Lung (tissue), 12 donors: ENCODE measurements around the gene EDARADD. TPM values are rescaled to one million over a fixed set of nuclear protein-coding genes. Genes with fewer than 3 reads are reported as not detected.
"Not testable (repeated sequence)": the region's sequence is repeated elsewhere in the genome, so short reads cannot be mapped to it uniquely, and the experiment has no call there.

Experiments
- ATAC-seq: fragments of 200-7000 bp; cut with Tn5 transposase; one replicate; pipeline ENCODE4 v1.9.1; 2020; ENCODE audit warnings: moderate number of reproducible peaks; ENCODE audit not compliant: insufficient read depth, low FRiP score
- DNase-seq, 3 donors: peaks; one replicate each; pipeline ENCODE4 v3.0.0-alpha.2; 2013 to 2017
- H3K27ac ChIP-seq, 2 donors: one replicate each; pipeline ENCODE4 v1.5.1; 2013; ENCODE audit warnings: mild to moderate bottlenecking in 2 of 2, moderate library complexity in 2 of 2, control low read depth in 1 of 2, inconsistent platforms in 1 of 2, low read depth in 1 of 2, low read length in 1 of 2
- H3K27me3 ChIP-seq, 3 donors: one replicate each; pipeline ENCODE4 v1.5.1; 2013; ENCODE audit warnings: low read length in 2 of 3; ENCODE audit not compliant: control insufficient read depth in 3 of 3, insufficient read depth in 3 of 3
- H3K36me3 ChIP-seq, 4 donors: one replicate each; pipeline ENCODE4 v1.5.1; 2013; ENCODE audit warnings: low read length in 4 of 4, mild to moderate bottlenecking in 1 of 4, moderate library complexity in 1 of 4; ENCODE audit not compliant: control insufficient read depth in 4 of 4, insufficient read depth in 4 of 4
- H3K4me1 ChIP-seq, 5 donors: one replicate each; pipeline ENCODE4 v1.5.1; 2013; ENCODE audit warnings: low read length in 5 of 5, mild to moderate bottlenecking in 2 of 5, moderate library complexity in 1 of 5; ENCODE audit not compliant: control insufficient read depth in 5 of 5, insufficient read depth in 5 of 5
- H3K4me3 ChIP-seq: one replicate; pipeline ENCODE4 v1.5.1; 2013; ENCODE audit warnings: mild to moderate bottlenecking, control low read depth, moderate library complexity
- H3K9ac ChIP-seq, 2 donors: one replicate each; pipeline ENCODE4 v1.5.1; 2013; ENCODE audit warnings: low read length in 2 of 2, control low read depth in 1 of 2; ENCODE audit not compliant: insufficient read depth in 1 of 2
- H3K9me3 ChIP-seq, 4 donors: one replicate each; pipeline ENCODE4 v1.5.1; 2013; ENCODE audit warnings: low read length in 3 of 4, mild to moderate bottlenecking in 1 of 4, moderate library complexity in 1 of 4; ENCODE audit not compliant: control insufficient read depth in 4 of 4, insufficient read depth in 3 of 4
- WGBS, 2 donors: extraction: QIAGEN DNeasy Blood & Tissue Kit; methylation state at CpG; one replicate each; pipeline ENCODE4 v1.1.7; 2013; 5-methylcytosine and 5-hydroxymethylcytosine counted together
- polyA plus RNA-seq, 2 donors: library from polyadenylated mRNA; stranded (reverse); fragments of 200-250 nt; gene quantifications; one replicate each; pipeline ENCODE4 v1.2.1, GENCODE V29; 2013
- total RNA-seq, 2 donors: library from RNA; depleted of rRNA in 1 of 2; stranded (reverse); fragments of >200 nt in 1 of 2; gene quantifications; one replicate each; pipeline ENCODE4 v1.2.1, GENCODE V29; 2014 to 2021
- TF ChIP-seq, protein P1 (sequence below): IDR thresholded peaks from 2 replicates; pipeline ENCODE4 v1.5.1; 2012; ENCODE audit warnings: mild to moderate bottlenecking; ENCODE audit errors: control extremely low read depth, extremely low read depth
- donor health status: control.
- donor health status: control.
- donor health status: Bipolar disorder and iron deficiency.
- donor health status: healthy.
- donor health status: DM: yes; HTN: yes; CAD: no.

The EDARADD gene
- total and polyA plus RNA-seq, 4 donors = 0.37 to 2.3 (median 1.1) TPM

GRCh38 chr1:236363237-236363636, 30.8 kb upstream of the EDARADD start:
- Histone ChIP-seq H3K9ac (no peak overlapping the region), H3K4me3 (no peak overlapping the region), H3K9me3 (no peaks in the 10 kb centered on the region), H3K27me3 (no peaks in the 10 kb centered on the region), H3K4me1 (no peaks in the 10 kb centered on the region), H3K27ac (no peak overlapping the region), H3K36me3 (no peaks in the 10 kb centered on the region)
- 87 to 98% methylated on average over 5 of the region's 5 CpGs for WGBS, 2 donors
- TF ChIP-seq, protein P1, sequence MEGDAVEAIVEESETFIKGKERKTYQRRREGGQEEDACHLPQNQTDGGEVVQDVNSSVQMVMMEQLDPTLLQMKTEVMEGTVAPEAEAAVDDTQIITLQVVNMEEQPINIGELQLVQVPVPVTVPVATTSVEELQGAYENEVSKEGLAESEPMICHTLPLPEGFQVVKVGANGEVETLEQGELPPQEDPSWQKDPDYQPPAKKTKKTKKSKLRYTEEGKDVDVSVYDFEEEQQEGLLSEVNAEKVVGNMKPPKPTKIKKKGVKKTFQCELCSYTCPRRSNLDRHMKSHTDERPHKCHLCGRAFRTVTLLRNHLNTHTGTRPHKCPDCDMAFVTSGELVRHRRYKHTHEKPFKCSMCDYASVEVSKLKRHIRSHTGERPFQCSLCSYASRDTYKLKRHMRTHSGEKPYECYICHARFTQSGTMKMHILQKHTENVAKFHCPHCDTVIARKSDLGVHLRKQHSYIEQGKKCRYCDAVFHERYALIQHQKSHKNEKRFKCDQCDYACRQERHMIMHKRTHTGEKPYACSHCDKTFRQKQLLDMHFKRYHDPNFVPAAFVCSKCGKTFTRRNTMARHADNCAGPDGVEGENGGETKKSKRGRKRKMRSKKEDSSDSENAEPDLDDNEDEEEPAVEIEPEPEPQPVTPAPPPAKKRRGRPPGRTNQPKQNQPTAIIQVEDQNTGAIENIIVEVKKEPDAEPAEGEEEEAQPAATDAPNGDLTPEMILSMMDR = no peak
- DNase-seq (no peak), ATAC-seq (no peak)

DNA sequence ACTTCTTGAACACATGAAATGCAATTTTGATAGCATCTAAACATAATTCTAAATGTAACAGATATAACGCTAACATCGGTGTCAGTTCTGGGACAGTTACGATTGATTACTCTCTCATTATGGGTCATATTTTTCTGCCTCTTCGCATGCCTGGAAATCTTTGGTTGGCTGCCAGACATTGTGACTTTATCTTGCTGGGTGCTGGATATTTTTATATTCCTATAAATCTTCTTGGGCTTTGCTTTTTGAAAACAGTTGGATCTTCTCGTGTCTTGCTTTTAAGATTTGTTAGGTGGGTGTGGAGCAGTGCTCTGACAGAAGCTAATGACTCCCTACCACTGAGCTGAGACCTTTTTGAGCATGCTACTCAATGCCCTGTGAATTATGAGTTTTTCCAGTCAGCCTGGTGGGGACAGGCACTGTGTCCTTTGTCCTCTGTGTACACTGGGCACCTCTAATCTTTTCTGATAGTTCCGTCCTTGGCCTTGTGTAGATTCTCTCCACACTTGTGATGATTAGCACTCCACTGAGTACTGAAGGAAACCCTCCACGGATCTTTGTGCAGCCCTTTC, 28.0 kb upstream of the EDARADD start:
- no peak overlapping the region for H3K4me3 ChIP-seq
- no peak overlapping the region for H3K27ac ChIP-seq
- TF ChIP-seq, protein P1 = no peak
- no peaks in the 10 kb centered on the region for H3K27me3 ChIP-seq
- H3K36me3 ChIP-seq = no peaks in the 10 kb centered on the region
- H3K9me3 ChIP-seq = peaks cover 0 to 2% (median 0%) of the 10 kb centered on the region in 4 donors
- ATAC-seq (no peak), DNase-seq (no peak)
- H3K9ac ChIP-seq = no peak overlapping the region
- 53 to 67% methylated on average over 7 of the region's 7 CpGs for WGBS, 2 donors
- no peaks in the 10 kb centered on the region for H3K4me1 ChIP-seq

DNA sequence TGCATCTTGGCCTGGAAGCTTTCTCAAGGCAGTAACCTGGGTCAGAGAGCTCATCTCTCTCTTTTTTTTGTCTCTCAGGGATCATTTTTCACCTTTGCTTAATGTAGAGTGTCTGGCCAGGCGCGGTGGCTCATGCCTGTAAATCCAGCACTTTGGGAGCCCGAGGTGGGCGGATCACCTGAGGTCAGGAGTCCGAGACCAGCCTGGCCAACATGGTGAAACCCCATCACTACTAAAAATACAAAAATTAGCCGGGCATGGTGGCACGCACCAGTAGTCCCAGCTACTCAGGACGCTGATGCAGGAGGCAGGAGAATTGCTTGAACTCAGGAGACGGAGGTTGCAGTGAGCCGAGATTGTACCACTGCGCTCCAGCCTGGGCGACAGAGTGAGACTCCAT, 27.4 kb upstream of the EDARADD start:
- not testable (repeated sequence) for DNase-seq, H3K36me3 ChIP-seq, H3K27ac ChIP-seq, H3K9ac ChIP-seq, H3K4me1 ChIP-seq, H3K27me3 ChIP-seq, H3K4me3 ChIP-seq, ATAC-seq, H3K9me3 ChIP-seq
- 82 to 96% methylated on average over 12 of the region's 12 CpGs for WGBS, 2 donors

- Histone ChIP-seq H3K27me3 (no peaks in the 10 kb centered on the region), H3K9ac (no peak overlapping the region), H3K27ac (no peak overlapping the region), H3K4me3 (no peak overlapping the region), H3K36me3 (no peaks in the 10 kb centered on the region), H3K9me3 (peaks cover 0 to 5% (median under 1%) of the 10 kb centered on the region in 4 donors), H3K4me1 (no peaks in the 10 kb centered on the region)
- TF ChIP-seq, protein P1 = no peak
- no peak for DNase-seq
- WGBS, 2 donors = 79 to 80% methylated on average over 1 of the region's 1 CpG
- ATAC-seq = no peak
Observed at GRCh38 chr1:236370420-236370819, 23.7 kb upstream of the EDARADD start.
